ENCODE results near the gene LDLRAD4.

LDLRAD4 gene

GRCh38 chr18:13437796-13438506, 219.4 kb downstream of the LDLRAD4 start:
- Histone ChIP-seq H3K9me3 (replicated peaks; ENCODE audit: low read length) (no peaks in the 10 kb centered on the region), H3K4me3 (ENCODE audit: low read length) (no peak overlapping the region), H3K4me2 (ENCODE audit: low read length) (no peak overlapping the region), H3K9ac (ENCODE audit: low read depth, low read length) (no peak overlapping the region), H3K4me1 (ENCODE audit: control insufficient read depth, insufficient read depth, low read length) (peaks cover 6% of the 10 kb centered on the region), H3K36me3 (ENCODE audit: insufficient read depth, low read length) (no peaks in the 10 kb centered on the region), H3K27me3 (ENCODE audit: control insufficient read depth, insufficient read depth, low read length) (no peaks in the 10 kb centered on the region)

GRCh38 chr18:13438507-13439056, 220.0 kb downstream of the LDLRAD4 start:
- Histone ChIP-seq H3K4me1 (ENCODE audit: control insufficient read depth, insufficient read depth, low read length) (peaks cover 6% of the 10 kb centered on the region), H3K9me3 (replicated peaks; ENCODE audit: low read length) (no peaks in the 10 kb centered on the region), H3K27me3 (ENCODE audit: control insufficient read depth, insufficient read depth, low read length) (peaks cover 2% of the 10 kb centered on the region), H3K4me2 (ENCODE audit: low read length) (no peak overlapping the region), H3K9ac (ENCODE audit: low read depth, low read length) (no peak overlapping the region), H3K4me3 (ENCODE audit: low read length) (no peak overlapping the region), H3K36me3 (ENCODE audit: insufficient read depth, low read length) (no peaks in the 10 kb centered on the region)

GRCh38 chr18:13439461-13439860, 220.9 kb downstream of the LDLRAD4 start:
- Histone ChIP-seq H3K9ac (ENCODE audit: low read depth, low read length) (no peak overlapping the region), H3K27me3 (ENCODE audit: control insufficient read depth, insufficient read depth, low read length) (peaks cover 8% of the 10 kb centered on the region), H3K4me2 (ENCODE audit: low read length) (no peak overlapping the region), H3K4me1 (ENCODE audit: control insufficient read depth, insufficient read depth, low read length) (peaks cover 6% of the 10 kb centered on the region), H3K36me3 (ENCODE audit: insufficient read depth, low read length) (no peaks in the 10 kb centered on the region), H3K9me3 (replicated peaks; ENCODE audit: low read length) (no peaks in the 10 kb centered on the region), H3K4me3 (ENCODE audit: low read length) (no peak overlapping the region)

- H3K36me3 ChIP-seq (ENCODE audit: insufficient read depth, low read length): no peaks in the 10 kb centered on the region
- H3K4me1 ChIP-seq (ENCODE audit: control insufficient read depth, insufficient read depth, low read length): peaks cover 3% of the 10 kb centered on the region
- no peak overlapping the region for H3K9ac ChIP-seq (ENCODE audit: low read depth, low read length)
- H3K4me2 ChIP-seq (ENCODE audit: low read length): no peak overlapping the region
- H3K9me3 ChIP-seq (replicated peaks; ENCODE audit: low read length): no peaks in the 10 kb centered on the region
- H3K27me3 ChIP-seq (ENCODE audit: control insufficient read depth, insufficient read depth, low read length): peaks cover 8% of the 10 kb centered on the region
- no peak overlapping the region for H3K4me3 ChIP-seq (ENCODE audit: low read length)
These were observed 222.0 kb downstream of the LDLRAD4 start for GRCh38 chr18:13440277-13441248.

- no peaks in the 10 kb centered on the region for H3K36me3 ChIP-seq (ENCODE audit: insufficient read depth, low read length)
- peaks cover 14% of the 10 kb centered on the region for H3K27me3 ChIP-seq (ENCODE audit: control insufficient read depth, insufficient read depth, low read length)
- no peaks in the 10 kb centered on the region for H3K9me3 ChIP-seq (replicated peaks; ENCODE audit: low read length)
- no peak overlapping the region for H3K4me3 ChIP-seq (ENCODE audit: low read length)
- no peak overlapping the region for H3K9ac ChIP-seq (ENCODE audit: low read depth, low read length)
- no peaks in the 10 kb centered on the region for H3K4me1 ChIP-seq (ENCODE audit: control insufficient read depth, insufficient read depth, low read length)
- no peak overlapping the region for H3K4me2 ChIP-seq (ENCODE audit: low read length)
These were observed 223.2 kb downstream of the LDLRAD4 start for GRCh38 chr18:13441736-13442135.

- H3K9me3 ChIP-seq (replicated peaks; ENCODE audit: low read length): no peaks in the 10 kb centered on the region
These were observed 223.9 kb downstream of the LDLRAD4 start for GRCh38 chr18:13442451-13442850.

GRCh38 chr18:13443552-13443951, 225.0 kb downstream of the LDLRAD4 start:
- H3K4me1 ChIP-seq (ENCODE audit: control insufficient read depth, insufficient read depth, low read length): peaks cover 9% of the 10 kb centered on the region
- H3K9ac ChIP-seq (ENCODE audit: low read depth, low read length): no peak overlapping the region
- H3K9me3 ChIP-seq (replicated peaks; ENCODE audit: low read length): no peaks in the 10 kb centered on the region
- peaks cover 16% of the 10 kb centered on the region for H3K27me3 ChIP-seq (ENCODE audit: control insufficient read depth, insufficient read depth, low read length)
- H3K36me3 ChIP-seq (ENCODE audit: insufficient read depth, low read length): no peaks in the 10 kb centered on the region
- no peak overlapping the region for H3K4me2 ChIP-seq (ENCODE audit: low read length)
- H3K4me3 ChIP-seq (ENCODE audit: low read length): no peak overlapping the region

More at GRCh38 chr18:13442451-13442850, 223.9 kb downstream of the LDLRAD4 start:
- H3K36me3 ChIP-seq (ENCODE audit: insufficient read depth, low read length): no peaks in the 10 kb centered on the region
- H3K27me3 ChIP-seq (ENCODE audit: control insufficient read depth, insufficient read depth, low read length): peaks cover 14% of the 10 kb centered on the region
- no peak overlapping the region for H3K4me3 ChIP-seq (ENCODE audit: low read length)
- peaks cover 3% of the 10 kb centered on the region for H3K4me1 ChIP-seq (ENCODE audit: control insufficient read depth, insufficient read depth, low read length)
- no peak overlapping the region for H3K9ac ChIP-seq (ENCODE audit: low read depth, low read length)
- H3K4me2 ChIP-seq (ENCODE audit: low read length): no peak overlapping the region

GRCh38 chr18:13444430-13445240, 226.1 kb downstream of the LDLRAD4 start:
- Histone ChIP-seq H3K27me3 (ENCODE audit: control insufficient read depth, insufficient read depth, low read length) (peaks cover 23% of the 10 kb centered on the region), H3K4me1 (ENCODE audit: control insufficient read depth, insufficient read depth, low read length) (peaks cover 9% of the 10 kb centered on the region), H3K4me3 (ENCODE audit: low read length) (no peak overlapping the region), H3K4me2 (ENCODE audit: low read length) (no peak overlapping the region), H3K9me3 (replicated peaks; ENCODE audit: low read length) (no peaks in the 10 kb centered on the region), H3K36me3 (ENCODE audit: insufficient read depth, low read length) (no peaks in the 10 kb centered on the region), H3K9ac (ENCODE audit: low read depth, low read length) (no peak overlapping the region)

GRCh38 chr18:13445241-13445897, 226.8 kb downstream of the LDLRAD4 start:
- H3K4me3 ChIP-seq (ENCODE audit: low read length): no peak overlapping the region
- no peaks in the 10 kb centered on the region for H3K9me3 ChIP-seq (replicated peaks; ENCODE audit: low read length)
- no peak overlapping the region for H3K4me2 ChIP-seq (ENCODE audit: low read length)
- peaks cover 23% of the 10 kb centered on the region for H3K27me3 ChIP-seq (ENCODE audit: control insufficient read depth, insufficient read depth, low read length)
- no peak overlapping the region for H3K9ac ChIP-seq (ENCODE audit: low read depth, low read length)
- peaks cover 9% of the 10 kb centered on the region for H3K4me1 ChIP-seq (ENCODE audit: control insufficient read depth, insufficient read depth, low read length)
- no peaks in the 10 kb centered on the region for H3K36me3 ChIP-seq (ENCODE audit: insufficient read depth, low read length)

GRCh38 chr18:13446024-13446423, 227.5 kb downstream of the LDLRAD4 start:
- H3K9me3 ChIP-seq (replicated peaks; ENCODE audit: low read length): no peaks in the 10 kb centered on the region
- H3K4me1 ChIP-seq (ENCODE audit: control insufficient read depth, insufficient read depth, low read length): peaks cover 9% of the 10 kb centered on the region
- no peak overlapping the region for H3K9ac ChIP-seq (ENCODE audit: low read depth, low read length)
- H3K36me3 ChIP-seq (ENCODE audit: insufficient read depth, low read length): no peaks in the 10 kb centered on the region
- H3K27me3 ChIP-seq (ENCODE audit: control insufficient read depth, insufficient read depth, low read length): peaks cover 23% of the 10 kb centered on the region
- no peak overlapping the region for H3K4me2 ChIP-seq (ENCODE audit: low read length)
- H3K4me3 ChIP-seq (ENCODE audit: low read length): no peak overlapping the region

Measured in skeletal muscle satellite cell (primary cell).